ENCODE results near the gene ADD2.
"Not testable (repeated sequence)": the region's sequence is repeated elsewhere in the genome, so short reads cannot be mapped to it uniquely, and the experiment has no call there.

ADD2 gene, protein sequence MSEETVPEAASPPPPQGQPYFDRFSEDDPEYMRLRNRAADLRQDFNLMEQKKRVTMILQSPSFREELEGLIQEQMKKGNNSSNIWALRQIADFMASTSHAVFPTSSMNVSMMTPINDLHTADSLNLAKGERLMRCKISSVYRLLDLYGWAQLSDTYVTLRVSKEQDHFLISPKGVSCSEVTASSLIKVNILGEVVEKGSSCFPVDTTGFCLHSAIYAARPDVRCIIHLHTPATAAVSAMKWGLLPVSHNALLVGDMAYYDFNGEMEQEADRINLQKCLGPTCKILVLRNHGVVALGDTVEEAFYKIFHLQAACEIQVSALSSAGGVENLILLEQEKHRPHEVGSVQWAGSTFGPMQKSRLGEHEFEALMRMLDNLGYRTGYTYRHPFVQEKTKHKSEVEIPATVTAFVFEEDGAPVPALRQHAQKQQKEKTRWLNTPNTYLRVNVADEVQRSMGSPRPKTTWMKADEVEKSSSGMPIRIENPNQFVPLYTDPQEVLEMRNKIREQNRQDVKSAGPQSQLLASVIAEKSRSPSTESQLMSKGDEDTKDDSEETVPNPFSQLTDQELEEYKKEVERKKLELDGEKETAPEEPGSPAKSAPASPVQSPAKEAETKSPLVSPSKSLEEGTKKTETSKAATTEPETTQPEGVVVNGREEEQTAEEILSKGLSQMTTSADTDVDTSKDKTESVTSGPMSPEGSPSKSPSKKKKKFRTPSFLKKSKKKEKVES

GRCh38 chr2:70767699-70768589, at the start of gene ADD2:
Gene ADD2, minus strand, starts transcription at chr2:70768200. Its CDS starts 61,792 bp downstream, at chr2:70706408.
- peak in 1 of 2 donors; percentile 21 for DNase-seq

DNA sequence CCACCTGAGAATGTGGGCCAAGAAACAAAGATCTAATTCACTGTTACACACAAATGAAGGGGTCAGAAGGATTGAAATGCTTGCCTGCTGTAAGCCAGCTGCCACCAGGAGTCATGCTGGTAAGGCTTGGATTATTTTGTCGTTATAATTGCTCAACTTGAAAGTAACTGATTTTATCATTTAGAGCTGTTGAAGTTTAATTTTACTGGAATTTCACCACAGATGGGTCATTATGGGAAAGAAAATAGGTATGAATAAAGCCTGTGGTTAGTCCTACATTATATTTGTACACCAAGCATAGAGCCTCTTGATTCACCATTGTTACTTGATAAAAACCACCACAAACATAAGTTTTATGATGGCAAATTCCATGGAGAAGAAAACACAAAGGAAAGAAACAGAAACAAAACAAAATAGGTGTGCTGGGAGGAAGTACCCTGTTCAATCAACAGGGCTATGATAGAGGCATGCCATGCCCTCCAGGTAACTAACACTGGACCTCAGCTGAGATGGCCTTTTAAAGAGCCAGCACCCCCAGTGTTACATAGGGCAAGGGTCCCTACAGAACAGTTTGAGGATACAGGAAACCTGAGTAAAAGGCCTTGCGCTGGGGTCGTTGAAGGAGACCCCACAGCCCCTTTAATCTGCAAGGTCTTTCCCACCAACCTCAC, 49.4 kb upstream of the ADD2 start:
- no peak for DNase-seq

GRCh38 chr2:70816726-70817125, 48.7 kb upstream of the ADD2 start:
- DNase-seq: no peak

- DNase-seq: no peak
These were observed 41.3 kb upstream of the ADD2 start for GRCh38 chr2:70808983-70809958.

- DNase-seq: no peak
These were observed 39.8 kb upstream of the ADD2 start for GRCh38 chr2:70807828-70808118.

DNA sequence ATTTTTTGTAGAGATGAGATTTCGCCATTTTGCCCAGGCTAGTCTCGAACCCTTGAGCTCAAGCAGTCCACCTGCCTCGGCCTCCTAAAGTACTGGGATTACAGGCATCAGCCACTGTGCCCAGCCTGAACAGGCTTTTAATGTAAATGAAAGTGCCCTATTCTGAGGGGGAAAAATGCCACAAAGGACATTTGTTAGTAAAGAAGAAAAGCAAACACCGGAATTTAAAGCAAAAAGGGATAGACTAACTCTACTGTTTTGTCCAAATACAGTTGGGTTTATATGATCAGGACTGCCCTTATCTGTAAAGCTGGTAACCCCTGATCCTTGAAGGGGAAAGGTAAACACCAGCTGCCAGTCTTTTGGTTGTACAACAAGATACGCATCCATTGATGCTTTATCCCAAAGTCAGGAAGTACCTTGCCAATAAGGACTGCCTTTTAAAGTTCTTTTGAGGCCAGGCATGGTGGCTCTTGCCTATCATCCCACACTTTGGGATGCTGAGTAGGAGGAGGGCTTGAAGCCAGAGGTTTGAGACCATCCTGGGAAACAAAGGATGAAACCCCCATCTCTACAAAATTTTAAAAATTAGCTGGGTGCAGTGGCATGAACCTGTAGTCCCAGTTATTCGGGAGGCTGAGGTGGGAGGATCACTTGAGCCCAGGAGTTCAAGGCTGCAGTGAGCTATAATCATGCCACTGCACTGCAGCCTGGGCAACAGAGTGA, 39.3 kb upstream of the ADD2 start:
- DNase-seq: no peak

DNA sequence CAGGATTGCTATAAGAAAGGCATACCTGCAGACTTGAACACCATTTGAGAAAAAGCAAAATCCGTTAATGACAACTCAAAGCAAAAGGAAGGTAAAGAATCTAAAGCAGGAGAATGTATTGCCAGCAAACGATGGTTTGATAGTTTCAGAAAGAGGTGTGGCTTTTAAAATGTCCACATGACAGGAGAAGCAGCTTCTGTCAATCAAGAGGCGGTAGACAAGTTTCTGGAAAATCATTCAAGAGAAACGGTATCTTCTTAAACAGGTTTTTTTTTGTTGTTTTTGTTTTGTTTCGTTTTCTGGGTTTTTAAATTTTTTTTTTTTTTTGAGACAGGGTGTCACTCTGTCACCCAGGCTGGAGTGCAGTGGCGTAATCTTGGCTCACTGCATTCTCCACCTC, 38.6 kb upstream of the ADD2 start:
- no peak for DNase-seq

DNA sequence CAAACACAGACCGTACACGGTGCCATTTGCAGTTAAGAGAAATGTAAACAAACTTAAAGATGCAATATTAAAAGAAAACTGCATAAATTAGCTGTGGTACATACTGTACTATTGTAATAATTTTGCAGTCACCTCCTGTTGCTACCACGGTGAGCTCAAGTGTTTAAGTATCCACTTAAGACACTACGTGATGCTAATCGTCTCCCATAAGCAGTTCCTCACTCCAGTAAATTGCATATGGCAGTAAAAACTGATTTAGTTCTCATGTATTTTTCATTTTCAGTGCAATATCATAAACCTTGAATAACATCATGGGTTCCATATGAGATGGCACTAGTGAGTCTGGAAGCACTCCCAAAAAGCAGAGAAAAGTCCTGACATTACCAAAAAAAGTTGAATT, 38.0 kb upstream of the ADD2 start:
- DNase-seq: no peak

DNA sequence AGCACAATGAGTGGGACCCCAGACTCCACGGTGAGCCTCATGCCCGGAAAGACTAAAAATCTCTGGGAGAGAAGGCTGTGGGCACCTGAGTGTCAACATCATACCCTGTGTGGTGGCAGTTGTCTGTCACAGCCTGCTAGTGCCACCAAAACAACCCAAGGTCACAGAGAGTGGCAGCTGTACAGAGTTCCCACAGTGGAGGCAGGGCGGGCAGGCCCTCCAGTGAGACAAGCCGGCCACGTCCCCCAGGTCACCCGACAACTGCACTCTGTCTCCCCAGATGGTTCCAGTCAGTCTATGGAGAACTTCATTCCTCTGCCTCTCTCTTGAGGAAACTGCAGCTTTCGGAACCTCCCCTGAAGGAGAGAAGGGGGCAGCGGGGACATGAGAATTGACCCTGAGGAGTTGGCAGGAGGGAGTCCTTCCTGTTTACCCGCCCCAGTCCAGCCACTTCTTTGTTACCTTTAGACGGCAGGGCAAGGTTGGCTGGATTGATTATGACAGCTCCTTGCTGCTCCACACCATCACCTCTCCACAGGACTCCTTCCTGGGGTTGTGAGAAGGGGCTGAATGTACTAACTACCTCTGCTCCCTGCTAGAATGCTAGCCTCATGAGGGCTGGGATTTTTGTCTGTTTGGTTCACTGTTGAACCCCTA, 33.7 kb upstream of the ADD2 start:
- DNase-seq: no peak

GRCh38 chr2:70799706-70800105, 31.7 kb upstream of the ADD2 start:
- no peak for DNase-seq

- not testable (repeated sequence) for DNase-seq
These were observed 30.0 kb upstream of the ADD2 start for GRCh38 chr2:70797996-70798395.

GRCh38 chr2:70797506-70797905, 29.5 kb upstream of the ADD2 start:
- no peak for DNase-seq

- no peak for DNase-seq
These were observed 28.3 kb upstream of the ADD2 start for GRCh38 chr2:70796262-70796661.

- DNase-seq: no peak
These were observed 27.4 kb upstream of the ADD2 start for GRCh38 chr2:70795164-70795995.

- DNase-seq: peak in 1 of 2 donors; percentile 15
These were observed 25.4 kb upstream of the ADD2 start for GRCh38 chr2:70793450-70793849.

DNA sequence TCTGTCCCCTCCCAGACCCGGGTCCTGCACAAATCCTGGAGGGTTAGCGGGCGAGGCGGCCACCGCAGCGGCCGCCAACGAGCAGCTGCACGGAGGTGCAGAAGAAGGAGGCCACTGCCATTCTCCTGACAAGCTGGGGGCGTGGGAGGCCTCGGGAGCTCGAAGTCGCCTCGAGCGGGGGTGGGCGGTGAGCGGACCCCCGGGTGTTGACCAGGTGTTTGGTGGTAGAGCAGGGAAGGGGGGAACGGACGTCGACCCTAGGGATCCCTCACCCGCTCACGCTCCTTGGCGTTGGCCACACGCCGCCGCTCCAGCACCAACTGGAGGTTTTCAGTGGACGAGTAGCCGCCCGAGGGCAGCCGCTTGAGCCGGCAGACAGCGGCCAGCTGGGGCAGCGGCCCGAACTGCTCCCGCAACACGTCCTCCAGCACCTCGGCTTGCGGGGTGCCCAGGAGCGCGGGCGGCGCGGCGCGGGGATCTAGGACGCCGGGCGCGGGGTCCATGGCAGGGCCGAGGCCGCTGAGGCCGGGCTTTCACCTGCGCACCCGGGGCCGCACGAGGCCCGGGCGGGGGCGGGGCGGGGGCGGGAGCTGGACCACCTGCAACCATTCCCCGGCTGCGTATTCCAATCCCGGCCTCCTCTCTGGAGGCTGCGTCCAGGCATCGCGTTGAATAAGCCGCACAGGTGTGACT, 22.3 kb upstream of the ADD2 start, which contains the start of gene FIGLA:
Gene FIGLA, minus strand, starts transcription at position 508 of the 693 bp plus-strand sequence. Its CDS starts 5 bp downstream, at position 503.
- DNase-seq: no peak

DNA sequence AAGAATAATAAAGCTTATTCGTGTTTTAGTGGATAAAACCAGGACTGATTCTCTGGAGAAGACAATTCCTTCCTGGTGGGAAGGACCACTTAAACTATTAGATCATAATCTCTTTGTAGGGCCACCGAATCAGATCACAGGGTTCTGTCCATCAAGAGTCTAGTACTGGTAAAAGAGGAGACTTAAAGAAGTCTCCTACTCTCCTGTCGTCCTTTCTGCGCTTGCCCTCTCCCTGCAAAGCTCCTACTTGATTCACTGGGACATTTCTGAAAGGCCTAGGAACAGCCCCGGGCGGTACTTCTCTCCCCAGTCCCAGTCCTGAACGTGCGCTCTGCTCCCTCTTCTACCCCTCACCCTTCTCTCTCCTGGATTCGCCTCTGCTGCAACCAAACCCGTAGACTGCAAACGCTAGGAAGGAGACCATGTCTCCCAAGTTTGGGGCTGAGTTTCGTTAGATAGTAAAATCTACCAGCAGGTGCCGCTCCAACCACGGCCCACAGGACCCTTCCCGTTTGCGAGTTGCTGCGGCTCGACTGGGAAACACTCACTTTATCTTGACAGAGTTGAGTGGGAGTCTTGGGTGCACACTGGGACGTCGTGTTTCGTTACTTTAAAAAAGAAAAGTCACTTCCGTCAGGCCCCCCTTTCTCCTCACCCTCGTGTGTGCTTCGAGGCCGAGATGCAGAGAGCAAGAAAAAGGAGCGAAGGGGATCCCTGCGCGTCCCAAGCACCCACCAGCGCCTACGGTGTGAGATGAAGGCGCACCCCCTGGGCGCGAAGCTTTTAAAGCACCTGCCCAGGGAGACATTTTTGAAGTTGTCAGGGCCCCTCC, 21.5 kb upstream of the ADD2 start:
- DNase-seq: peak; percentile 8 to 50

All from bone marrow (tissue), 2 donors.